ENCODE results near the gene KRT9. TPM values are rescaled to one million over a fixed set of nuclear protein-coding genes. Genes with fewer than 3 reads are reported as not detected.
"Not testable (repeated sequence)": the region's sequence is repeated elsewhere in the genome, so short reads cannot be mapped to it uniquely, and the experiment has no call there.

KRT9 gene
- total RNA-seq, 1 donor from 2014 or later: not detected

- intact Hi-C loops (cut with DNase I): no loop called here
- no peak for DNase-seq
- ATAC-seq (ENCODE audit: poor library complexity): no peak
These were observed 39.2 kb upstream of the KRT9 start for GRCh38 chr17:41610965-41611640.

GRCh38 chr17:41610061-41610517, 38.2 kb upstream of the KRT9 start:
- DNase-seq; ATAC-seq (ENCODE audit: poor library complexity); intact Hi-C loops (cut with DNase I): not testable (repeated sequence)

DNA sequence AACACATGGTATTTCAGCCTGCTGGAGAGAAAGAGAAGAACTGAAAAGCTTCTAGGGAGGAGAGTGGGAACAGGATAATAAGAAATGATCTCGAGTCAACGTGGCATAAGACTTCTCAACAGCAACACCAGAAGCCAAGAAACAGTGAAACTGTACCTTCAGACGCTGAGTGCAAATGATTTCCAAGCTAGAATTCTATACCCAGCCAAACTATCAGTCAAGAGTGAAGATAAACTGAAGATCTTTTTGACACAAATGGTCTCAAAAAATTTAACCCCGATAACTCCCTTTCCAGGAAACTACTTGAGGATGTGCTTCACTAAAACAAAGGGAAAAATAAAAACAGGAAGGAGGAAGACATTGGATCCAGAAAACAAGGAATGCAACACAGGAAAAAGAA, 35.1 kb upstream of the KRT9 start:
- ATAC-seq (ENCODE audit: poor library complexity); intact Hi-C loops (cut with DNase I): not testable (repeated sequence)

DNA sequence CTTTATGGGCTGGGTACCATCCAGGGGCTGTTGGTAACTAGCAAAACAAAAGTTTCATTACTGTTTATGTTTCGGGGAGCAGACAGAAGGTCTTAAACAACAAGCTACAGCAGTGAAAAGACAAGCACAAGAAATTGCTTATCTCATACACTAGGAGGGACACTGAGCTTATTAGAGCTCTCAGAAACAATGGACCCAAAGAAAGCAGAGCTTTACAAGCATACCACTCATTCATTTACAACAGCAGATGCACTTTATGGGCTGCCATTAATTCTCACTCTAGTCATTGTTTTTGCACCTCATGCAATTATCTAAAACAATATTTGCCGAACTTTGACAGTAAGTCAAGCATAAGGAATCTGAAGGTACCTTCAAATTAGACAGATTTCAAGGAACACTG, 30.7 kb upstream of the KRT9 start:
- no peak for ATAC-seq (ENCODE audit: poor library complexity)
- intact Hi-C loops (cut with DNase I): no loop called here
- no peak for DNase-seq

More for the DNA sequence above, 35.1 kb upstream of the KRT9 start:
- DNase-seq: not testable (repeated sequence)

GRCh38 chr17:41600318-41600717, 28.5 kb upstream of the KRT9 start:
- ATAC-seq (ENCODE audit: poor library complexity) (no peak), DNase-seq (no peak)
- intact Hi-C loops (cut with DNase I): no loop called here

DNA sequence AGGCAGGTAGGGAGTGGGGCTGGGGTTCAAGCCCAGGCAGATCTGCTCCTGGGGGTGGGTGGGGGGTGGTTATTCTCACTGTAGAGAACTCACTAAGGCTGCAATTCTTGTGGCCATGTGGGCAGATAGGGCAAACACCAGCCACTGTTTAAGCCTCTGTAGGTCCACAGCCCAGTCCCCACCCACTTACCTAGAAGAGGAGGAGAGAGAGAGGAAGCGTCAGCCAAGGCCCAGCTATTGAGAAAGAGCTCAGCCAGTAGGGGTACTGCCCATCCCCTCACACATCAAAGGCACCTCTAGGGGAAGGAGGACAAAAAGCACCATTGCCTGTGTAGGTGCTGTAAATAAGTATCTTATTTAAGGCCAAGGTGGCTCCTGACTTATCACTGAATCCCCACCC, 27.8 kb upstream of the KRT9 start:
- intact Hi-C loops (cut with DNase I): no loop called here
- DNase-seq: no peak
- ATAC-seq (ENCODE audit: poor library complexity): no peak

- intact Hi-C loops (cut with DNase I): no loop called here
- ATAC-seq (ENCODE audit: poor library complexity) (no peak), DNase-seq (no peak)
These were observed 23.7 kb upstream of the KRT9 start for GRCh38 chr17:41595585-41595984.

- ATAC-seq (ENCODE audit: poor library complexity): no peak
- intact Hi-C loops (cut with DNase I): no loop called here
These were observed 22.6 kb upstream of the KRT9 start for GRCh38 chr17:41594363-41594915.

GRCh38 chr17:41593306-41593981, 21.6 kb upstream of the KRT9 start:
- ATAC-seq (ENCODE audit: poor library complexity) (no peak), DNase-seq (no peak)
- intact Hi-C loops (cut with DNase I): no loop called here

More at GRCh38 chr17:41594363-41594915, 22.6 kb upstream of the KRT9 start:
- DNase-seq: no peak

GRCh38 chr17:41592601-41593305, 20.9 kb upstream of the KRT9 start:
- DNase-seq (no peak), ATAC-seq (ENCODE audit: poor library complexity) (no peak)
- intact Hi-C loops (cut with DNase I): no loop called here

- no peak for ATAC-seq (ENCODE audit: poor library complexity)
- DNase-seq: no peak
- intact Hi-C loops (cut with DNase I): no loop called here
These were observed 17.4 kb upstream of the KRT9 start for GRCh38 chr17:41589301-41589700.

- intact Hi-C loops (cut with DNase I): no loop called here
- no peak for DNase-seq
- ATAC-seq (ENCODE audit: poor library complexity): no peak
These were observed 16.4 kb upstream of the KRT9 start for GRCh38 chr17:41588126-41588810.

DNA sequence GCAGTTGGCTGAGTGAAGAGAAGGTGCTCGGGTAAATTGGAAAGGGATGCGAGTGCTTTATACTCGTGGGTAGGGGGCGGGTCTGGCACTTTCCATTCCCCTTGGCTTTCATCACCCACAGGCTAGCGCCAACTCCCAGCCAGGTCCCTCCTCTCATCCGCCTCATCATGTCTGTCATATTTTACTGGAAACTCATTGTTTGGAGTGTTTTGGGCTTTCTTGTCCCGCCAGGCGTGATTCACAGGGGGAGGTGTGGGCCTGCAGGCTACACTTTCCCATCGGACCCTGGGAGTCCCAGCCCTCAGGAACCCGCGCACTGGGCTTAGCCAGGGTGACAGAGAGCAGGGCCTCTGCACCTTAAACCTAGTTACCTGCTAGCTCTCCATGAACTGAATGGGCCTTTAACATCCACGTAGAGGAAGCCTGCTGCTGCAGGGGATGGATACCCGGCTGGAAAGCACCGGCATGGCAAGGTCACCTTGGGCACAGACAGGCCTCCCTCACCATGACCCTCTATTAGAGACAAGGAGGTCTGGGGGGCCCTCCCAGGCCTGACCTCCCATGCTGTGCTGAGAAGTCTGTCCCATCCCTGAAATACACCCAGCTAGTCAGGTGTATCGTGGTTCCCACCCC, 15.1 kb upstream of the KRT9 start, which contains the start of gene KRT14:
TSS of gene KRT14 (minus strand) at position 33 of the 633 bp plus-strand sequence. CDS start 61 bp downstream, outside the sequence.
- intact Hi-C loops (cut with DNase I): no loop called here
- ATAC-seq (ENCODE audit: poor library complexity) (no peak), DNase-seq (no peak)

- intact Hi-C loops (cut with DNase I): no loop called here
- ATAC-seq (ENCODE audit: poor library complexity): no peak
- DNase-seq: no peak
These were observed 13.6 kb upstream of the KRT9 start for GRCh38 chr17:41585301-41586056.

GRCh38 chr17:41584331-41584927, 12.6 kb upstream of the KRT9 start:
- intact Hi-C loops (cut with DNase I): not testable (repeated sequence)

DNA sequence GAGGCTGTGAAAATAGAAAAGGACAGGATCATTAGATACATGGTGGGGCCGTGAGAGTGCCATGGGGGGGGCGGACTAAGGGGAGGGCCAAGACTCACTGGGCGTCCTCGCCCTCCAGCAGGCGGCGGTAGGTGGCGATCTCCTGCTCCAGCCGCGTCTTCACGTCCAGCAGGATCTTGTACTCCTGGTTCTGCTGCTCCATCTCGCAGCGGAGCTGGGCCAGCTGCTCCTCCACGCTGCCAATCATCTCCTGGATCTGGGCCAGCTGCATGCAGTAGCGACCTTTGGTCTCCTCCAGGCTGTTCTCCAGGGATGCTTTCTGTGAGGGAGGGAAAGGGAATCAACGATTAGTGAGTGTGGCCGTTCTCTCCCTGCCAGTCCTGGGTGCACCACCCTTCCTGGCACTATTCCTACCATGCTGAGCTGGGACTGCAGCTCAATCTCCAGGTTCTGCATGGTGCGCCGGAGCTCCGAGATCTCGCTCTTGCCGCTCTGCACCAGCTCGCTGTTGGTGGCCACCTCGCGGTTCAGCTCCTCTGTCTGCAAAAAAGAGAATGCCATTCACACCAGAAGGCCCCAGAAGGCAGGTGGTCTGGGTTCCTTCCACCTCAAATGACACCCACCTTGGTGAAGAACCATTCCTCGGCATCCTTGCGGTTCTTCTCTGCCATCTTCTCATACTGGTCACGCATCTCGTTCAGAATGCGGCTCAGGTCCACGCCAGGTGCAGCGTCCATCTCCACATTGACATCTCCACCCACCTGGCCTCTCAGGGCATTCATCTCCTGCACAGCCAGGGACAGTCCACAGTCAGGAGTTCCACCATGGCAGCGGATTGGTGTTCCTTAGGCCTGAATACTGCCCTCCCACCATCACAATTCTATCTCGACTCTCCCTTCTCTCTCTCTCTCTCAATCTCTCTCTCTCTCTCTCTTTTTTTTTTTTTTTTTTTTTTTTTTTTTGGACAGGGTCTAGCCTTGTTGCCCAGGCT, 11.6 kb upstream of the KRT9 start:
- ATAC-seq (ENCODE audit: poor library complexity) (no peak), DNase-seq (no peak)
- intact Hi-C loops (cut with DNase I): no loop called here

More at GRCh38 chr17:41584331-41584927, 12.6 kb upstream of the KRT9 start:
- not testable (repeated sequence) for DNase-seq; ATAC-seq (ENCODE audit: poor library complexity)
